MG63 (cell line): ENCODE measurements around the gene KCNH1. TPM values are rescaled to one million over a fixed set of nuclear protein-coding genes. Genes with fewer than 3 reads are reported as not detected.
"Not testable (repeated sequence)": the region's sequence is repeated elsewhere in the genome, so short reads cannot be mapped to it uniquely, and the experiment has no call there.

Experiments used
- DNase-seq: peaks from one replicate; pipeline ENCODE4 v3.0.0-alpha.2; 2020
- H3K27me3 ChIP-seq: fragments of 250-450 bp; sonication (Bioruptor Pico); 2 replicates; pipeline ENCODE4 v1.5.1; 2020; ENCODE audit warnings: mild to moderate bottlenecking, moderate library complexity
- H3K36me3 ChIP-seq: fragments of 250-450 bp; sonication (Bioruptor Pico); 2 replicates; pipeline ENCODE4 v1.5.1; 2020; ENCODE audit warnings: mild to moderate bottlenecking, moderate library complexity
- H3K4me3 ChIP-seq: fragments of 250-450 bp; sonication (Bioruptor Pico); 2 replicates; pipeline ENCODE4 v1.5.1; 2020; ENCODE audit warnings: mild to moderate bottlenecking, moderate library complexity
- H3K9me3 ChIP-seq: fragments of 250-450 bp; sonication (Bioruptor Pico); 2 replicates; pipeline ENCODE4 v1.5.1; 2020; ENCODE audit warnings: mild to moderate bottlenecking, moderate library complexity
- total RNA-seq: library from RNA; depleted of rRNA; stranded (reverse); fragments of >200 nt; shearing (Covaris generic); gene quantifications from 2 replicates; pipeline ENCODE4 v1.2.3, GENCODE V29; 2014; ENCODE audit warnings: low replicate concordance

Gene KCNH1
- total RNA-seq, 1 experiment from 2014 or later, result not detected

GRCh38 chr1:210978974-210979354, 155.0 kb downstream of the KCNH1 start:
- no peaks in the 10 kb centered on the region; the same call in 1 of the 2 replicates for H3K9me3 ChIP-seq
- no peak for DNase-seq

DNA sequence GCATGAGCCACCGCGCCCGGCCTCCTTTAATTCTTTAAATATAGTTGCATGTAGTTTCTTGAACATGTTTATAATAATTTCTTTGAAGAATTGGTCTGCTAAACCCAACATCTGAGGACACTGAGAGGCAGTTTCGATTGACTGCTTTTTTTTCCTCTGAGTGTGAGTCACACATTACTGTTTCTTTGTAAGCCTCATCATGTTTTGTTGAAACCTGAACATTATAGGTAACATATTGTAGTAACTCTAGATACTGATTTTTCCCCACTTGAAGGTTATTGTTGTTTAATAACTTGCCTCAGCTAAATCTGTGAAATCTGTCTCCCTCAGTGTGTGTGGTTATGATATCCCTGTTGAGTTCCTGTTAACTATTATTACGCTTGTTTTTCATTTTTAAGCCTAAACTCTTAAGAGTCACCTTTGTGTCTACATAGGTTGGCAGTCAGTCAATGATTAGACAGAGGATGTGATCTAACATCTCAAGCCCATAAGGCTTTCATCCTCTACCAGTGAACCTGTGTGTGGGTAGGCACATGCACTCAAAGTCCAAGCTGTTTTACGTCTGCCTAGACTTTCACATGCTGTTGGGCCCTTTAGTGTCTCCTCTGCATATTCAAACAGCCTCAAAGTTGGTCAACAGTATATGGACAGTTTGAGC, 155.5 kb downstream of the KCNH1 start:
- H3K9me3 ChIP-seq, result no peaks in the 10 kb centered on the region; the same call in 1 of the 2 replicates
- H3K36me3 ChIP-seq, result no peaks in the 10 kb centered on the region
- H3K4me3 ChIP-seq, result no peak overlapping the region
- DNase-seq, result no peak
- no peaks in the 10 kb centered on the region; the same call in 1 of the 2 replicates for H3K27me3 ChIP-seq

More at GRCh38 chr1:210978974-210979354, 155.0 kb downstream of the KCNH1 start:
- Histone ChIP-seq H3K36me3 (no peaks in the 10 kb centered on the region), H3K4me3 (no peak overlapping the region), H3K27me3 (no peaks in the 10 kb centered on the region; the same call in 1 of the 2 replicates)

DNA sequence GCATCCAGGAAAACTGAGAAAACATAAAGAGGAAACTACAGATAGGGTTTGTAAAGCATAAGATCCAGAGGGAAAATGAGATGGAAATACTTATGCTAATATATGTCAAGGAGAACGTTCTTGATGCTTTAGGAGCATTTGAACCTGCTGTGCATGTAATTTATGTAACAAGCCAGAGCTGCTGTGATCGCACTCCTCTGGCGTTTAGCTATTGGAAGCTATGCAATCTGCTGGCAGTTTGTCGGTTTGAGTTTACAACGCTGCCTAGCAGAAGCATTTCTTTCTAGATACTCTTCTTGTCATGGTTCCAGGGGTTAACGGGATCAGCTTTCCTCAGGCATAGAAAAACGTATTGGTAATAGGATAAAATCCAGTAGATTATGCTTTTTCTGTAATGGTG, 182.7 kb downstream of the KCNH1 start:
- no peak overlapping the region for H3K4me3 ChIP-seq
- no peak for DNase-seq

GRCh38 chr1:210949940-210950546, 183.9 kb downstream of the KCNH1 start:
- not testable (repeated sequence) for H3K36me3 ChIP-seq, H3K27me3 ChIP-seq, H3K4me3 ChIP-seq, H3K9me3 ChIP-seq
- DNase-seq, result peak; percentile 33

More for the DNA sequence above, 182.7 kb downstream of the KCNH1 start:
- Histone ChIP-seq H3K36me3 (no peaks in the 10 kb centered on the region), H3K27me3 (no peaks in the 10 kb centered on the region), H3K9me3 (no peaks in the 10 kb centered on the region)

GRCh38 chr1:210949489-210949888, 184.5 kb downstream of the KCNH1 start:
- H3K27me3 ChIP-seq, result no peaks in the 10 kb centered on the region

GRCh38 chr1:210949039-210949438, 184.9 kb downstream of the KCNH1 start:
- DNase-seq, result no peak
- no peaks in the 10 kb centered on the region for H3K36me3 ChIP-seq

More at GRCh38 chr1:210949489-210949888, 184.5 kb downstream of the KCNH1 start:
- Histone ChIP-seq H3K4me3 (no peak overlapping the region), H3K36me3 (no peaks in the 10 kb centered on the region), H3K9me3 (no peaks in the 10 kb centered on the region)
- DNase-seq, result no peak

DNA sequence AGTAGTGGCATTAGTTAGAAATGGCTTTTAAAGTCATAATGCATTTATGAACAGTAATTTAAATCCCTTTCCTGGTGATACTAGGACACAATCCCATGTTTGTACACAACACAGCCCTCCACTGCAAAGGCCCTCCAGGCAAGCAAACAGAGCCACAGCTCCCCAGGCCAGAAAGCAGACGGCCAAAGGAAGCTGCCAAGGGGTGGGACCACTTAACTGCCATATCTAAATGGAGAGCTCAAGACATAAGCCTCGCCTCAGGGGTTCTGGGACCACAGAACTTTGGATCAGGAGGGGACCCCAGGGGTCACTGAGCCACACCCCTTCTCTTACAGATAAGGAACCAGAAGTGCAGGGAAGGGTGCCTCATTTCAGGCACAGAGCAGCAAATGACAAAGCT, 189.7 kb downstream of the KCNH1 start:
- Histone ChIP-seq H3K36me3 (no peaks in the 10 kb centered on the region), H3K9me3 (no peaks in the 10 kb centered on the region), H3K4me3 (no peak overlapping the region), H3K27me3 (no peaks in the 10 kb centered on the region)
- no peak for DNase-seq

More at GRCh38 chr1:210949039-210949438, 184.9 kb downstream of the KCNH1 start:
- Histone ChIP-seq H3K27me3 (no peaks in the 10 kb centered on the region), H3K4me3 (no peak overlapping the region), H3K9me3 (no peaks in the 10 kb centered on the region)

DNA sequence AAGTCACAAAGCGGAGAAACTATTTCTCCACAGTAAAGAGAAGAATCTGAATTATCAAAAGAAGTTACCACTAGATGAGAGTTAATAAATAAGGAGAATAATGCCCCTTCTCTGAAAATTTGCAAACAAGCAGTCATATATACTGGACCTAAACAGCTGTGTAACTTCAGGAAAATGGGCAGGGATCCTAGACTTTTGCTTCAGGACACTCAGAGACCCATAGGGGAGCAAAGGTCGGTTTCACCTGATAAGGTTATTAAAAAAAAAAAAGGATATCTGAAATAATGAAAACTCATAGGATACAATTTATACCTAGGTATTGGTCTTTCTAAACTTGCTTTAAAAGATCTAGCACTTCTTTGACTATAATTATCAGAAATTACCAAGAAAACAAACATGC, 191.4 kb downstream of the KCNH1 start:
- Histone ChIP-seq H3K36me3 (no peaks in the 10 kb centered on the region), H3K27me3 (no peaks in the 10 kb centered on the region), H3K4me3 (no peak overlapping the region), H3K9me3 (no peaks in the 10 kb centered on the region)
- no peak for DNase-seq

- H3K36me3 ChIP-seq, result no peaks in the 10 kb centered on the region
- H3K27me3 ChIP-seq, result no peaks in the 10 kb centered on the region
- DNase-seq, result no peak
- H3K4me3 ChIP-seq, result no peak overlapping the region
- H3K9me3 ChIP-seq, result no peaks in the 10 kb centered on the region
These were observed 193.8 kb downstream of the KCNH1 start for GRCh38 chr1:210940081-210940617.

DNA sequence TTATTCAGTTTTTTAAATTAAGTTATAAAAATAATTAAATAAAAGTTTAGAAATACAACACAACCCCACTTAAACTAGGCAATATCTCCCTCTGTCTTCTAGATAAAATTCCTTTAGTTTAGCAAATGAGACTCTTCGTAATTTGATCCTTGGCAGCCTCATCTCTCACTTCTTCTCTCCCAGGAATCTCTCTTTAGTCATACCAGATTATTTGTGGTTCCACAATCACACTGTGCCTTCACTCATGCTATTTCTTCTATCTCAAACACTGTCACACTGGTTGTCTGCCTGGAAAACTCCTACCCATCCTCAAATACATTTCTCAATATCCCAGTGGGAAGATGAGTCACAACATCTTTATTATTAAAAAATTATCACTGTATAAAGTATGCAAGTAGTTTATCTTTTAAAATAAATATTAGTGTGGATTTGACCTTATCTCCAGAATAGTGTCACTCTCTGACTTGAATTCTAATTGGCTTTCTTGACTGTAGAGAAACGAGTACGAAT, 195.5 kb downstream of the KCNH1 start:
- no peaks in the 10 kb centered on the region for H3K27me3 ChIP-seq
- DNase-seq, result no peak
- H3K36me3 ChIP-seq, result no peaks in the 10 kb centered on the region
- no peaks in the 10 kb centered on the region for H3K9me3 ChIP-seq
- no peak overlapping the region for H3K4me3 ChIP-seq

DNA sequence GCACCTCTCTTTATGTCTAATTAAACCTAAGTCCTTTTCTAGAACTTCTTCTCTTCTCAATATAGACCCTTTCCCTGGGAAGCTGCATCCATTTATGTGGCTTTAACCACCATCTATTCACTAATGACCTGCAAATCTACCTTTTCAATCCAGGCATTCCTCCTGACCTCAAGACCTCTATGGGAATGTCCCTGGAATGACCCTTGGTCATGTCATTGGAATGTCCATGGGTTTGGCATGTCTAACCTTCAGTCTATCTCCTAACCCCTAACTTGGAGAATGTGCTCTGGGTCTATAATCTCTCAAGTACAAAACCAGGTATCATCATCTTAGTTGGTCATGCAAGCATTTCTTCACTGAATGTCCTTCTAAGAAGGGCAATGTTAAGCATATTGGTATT, 196.1 kb downstream of the KCNH1 start:
- Histone ChIP-seq H3K27me3 (no peaks in the 10 kb centered on the region), H3K4me3 (no peak overlapping the region), H3K36me3 (no peaks in the 10 kb centered on the region), H3K9me3 (0 out of 2 replicates have a peak, but pooled peaks cover under 1% of the 10 kb centered on the region)
- no peak for DNase-seq

DNA sequence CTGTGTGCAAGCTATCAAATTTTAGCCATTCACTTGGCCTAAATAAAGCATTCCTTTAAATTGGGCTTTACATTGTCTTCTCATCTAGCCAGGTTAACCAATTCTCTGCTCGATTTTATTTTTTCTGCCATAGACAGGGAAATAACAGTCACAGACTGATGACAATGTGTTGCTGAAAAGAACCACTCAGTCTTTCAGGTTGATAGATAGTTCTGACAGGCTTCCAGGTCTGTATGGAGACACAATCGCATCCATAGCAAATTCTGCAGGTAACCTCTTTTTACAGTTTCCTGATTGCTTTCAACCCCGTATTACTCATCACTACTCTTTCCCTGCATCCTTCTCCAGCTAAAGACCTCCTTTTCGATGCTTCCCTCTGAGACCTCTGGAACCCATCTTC, 198.0 kb downstream of the KCNH1 start:
- no peak for DNase-seq
- H3K36me3 ChIP-seq, result no peaks in the 10 kb centered on the region
- peaks cover 4% of the 10 kb centered on the region; the same call in 1 of the 2 replicates for H3K9me3 ChIP-seq
- H3K4me3 ChIP-seq, result no peak overlapping the region
- no peaks in the 10 kb centered on the region for H3K27me3 ChIP-seq

DNA sequence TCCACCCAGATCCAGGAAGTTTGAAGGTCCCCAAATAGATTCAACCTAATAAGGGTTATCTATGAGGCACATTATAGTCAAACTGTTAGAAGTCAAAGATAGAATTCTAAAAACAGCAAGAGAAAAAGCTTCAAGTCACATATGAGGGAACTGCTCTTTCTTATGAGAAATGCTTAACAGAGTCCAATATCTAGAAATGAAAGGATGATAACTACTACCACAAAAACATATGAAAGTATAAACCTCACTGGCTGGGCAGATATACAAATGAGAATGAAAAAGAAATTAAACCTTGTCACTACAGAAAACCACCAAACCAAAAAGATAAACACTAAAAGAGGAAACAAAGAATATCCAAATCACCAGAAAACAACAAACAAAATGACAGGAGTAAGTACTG, 201.8 kb downstream of the KCNH1 start:
- Histone ChIP-seq H3K27me3 (no peaks in the 10 kb centered on the region), H3K4me3 (no peak overlapping the region), H3K36me3 (no peaks in the 10 kb centered on the region), H3K9me3 (peaks cover 4% of the 10 kb centered on the region; the same call in 1 of the 2 replicates)
- DNase-seq, result no peak

DNA sequence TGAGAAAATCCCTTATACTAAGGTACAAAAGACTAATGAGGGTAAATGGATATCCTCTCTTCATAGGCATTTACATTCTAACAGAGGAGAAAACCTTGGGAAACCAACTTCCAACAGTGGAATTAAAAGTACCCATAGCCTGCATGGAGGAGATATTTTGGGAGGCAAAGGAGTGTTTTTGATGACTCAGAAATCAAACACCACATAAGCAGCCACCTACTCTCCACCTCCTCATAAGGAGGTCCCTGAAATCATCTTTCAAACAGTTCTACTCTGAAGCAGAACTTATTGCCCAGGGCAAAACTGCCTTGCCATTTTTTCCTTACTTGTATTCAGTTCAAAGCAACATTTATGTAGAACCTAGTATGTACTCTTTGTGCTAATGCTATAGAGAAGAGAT, 211.3 kb downstream of the KCNH1 start:
- H3K4me3 ChIP-seq, result no peak overlapping the region
- DNase-seq, result no peak
- no peaks in the 10 kb centered on the region for H3K36me3 ChIP-seq
- no peaks in the 10 kb centered on the region for H3K9me3 ChIP-seq
- no peaks in the 10 kb centered on the region for H3K27me3 ChIP-seq

DNA sequence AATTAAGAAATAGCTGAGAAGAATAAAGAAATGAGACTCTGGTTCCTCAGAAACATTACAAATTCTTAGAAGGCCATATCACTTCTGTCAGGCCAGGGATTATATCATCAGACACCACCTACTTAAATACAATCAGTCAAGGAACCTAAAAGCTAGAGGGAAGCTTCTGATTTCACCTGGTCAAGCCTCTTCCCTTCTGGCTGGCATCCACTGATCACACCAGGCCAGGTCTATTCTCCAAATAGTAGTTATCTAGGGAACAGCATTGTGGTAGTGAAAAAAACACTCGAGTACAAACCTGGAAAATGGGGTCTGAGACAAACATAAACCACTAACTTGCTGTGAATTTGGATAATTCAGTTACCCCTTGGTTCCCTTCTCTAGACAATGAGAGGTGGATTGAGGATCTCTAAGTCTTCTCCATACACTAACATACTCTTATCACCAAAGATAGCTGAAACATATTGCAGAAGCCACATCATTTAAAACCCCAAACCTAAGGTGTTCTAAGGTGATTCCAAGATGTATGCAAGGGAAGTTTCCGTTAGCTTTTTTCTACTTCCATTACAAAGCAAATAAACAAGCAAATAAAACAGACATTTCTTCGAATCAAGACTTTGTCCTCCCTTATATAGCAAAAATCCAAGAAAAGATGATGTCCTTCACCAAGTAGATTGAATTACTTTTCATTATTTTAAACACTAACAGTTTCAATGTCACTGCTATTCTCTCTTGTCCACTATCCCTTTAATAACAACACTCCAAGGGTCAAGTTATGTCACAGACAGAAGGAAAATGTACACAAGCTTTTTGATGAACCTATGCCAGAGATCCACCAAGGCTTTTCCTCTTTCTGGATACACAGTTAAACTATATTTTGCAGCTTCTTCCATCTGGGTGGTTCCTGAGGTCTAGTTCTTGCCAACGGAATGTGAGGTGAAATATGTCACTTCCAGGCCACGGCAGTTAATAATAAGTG, 212.9 kb downstream of the KCNH1 start:
- Histone ChIP-seq H3K27me3 (no peaks in the 10 kb centered on the region), H3K36me3 (no peaks in the 10 kb centered on the region), H3K4me3 (no peak overlapping the region), H3K9me3 (no peaks in the 10 kb centered on the region)
- no peak for DNase-seq

- no peaks in the 10 kb centered on the region for H3K27me3 ChIP-seq
- DNase-seq, result no peak
- no peak overlapping the region for H3K4me3 ChIP-seq
- no peaks in the 10 kb centered on the region for H3K9me3 ChIP-seq
- no peaks in the 10 kb centered on the region for H3K36me3 ChIP-seq
These were observed 213.7 kb downstream of the KCNH1 start for GRCh38 chr1:210920258-210920657.

DNA sequence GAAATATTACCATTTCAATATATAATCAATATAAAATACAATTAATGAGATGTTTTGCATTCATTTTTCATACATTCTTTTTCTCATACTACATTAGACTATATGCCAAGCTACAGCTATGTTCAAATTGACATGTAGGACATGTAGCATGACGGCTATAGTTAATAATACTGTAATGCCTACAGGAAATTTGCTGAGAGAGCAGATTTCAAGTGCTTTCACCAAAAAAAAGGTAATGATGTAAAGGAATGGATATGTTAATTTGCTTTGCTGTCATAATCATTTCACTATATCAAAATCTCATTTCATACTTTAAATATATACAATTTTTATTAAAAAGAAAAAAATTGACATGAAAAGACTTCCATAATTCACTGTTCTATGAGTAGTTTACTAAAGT, 215.1 kb downstream of the KCNH1 start:
- Histone ChIP-seq H3K27me3 (no peaks in the 10 kb centered on the region), H3K9me3 (no peaks in the 10 kb centered on the region), H3K36me3 (no peaks in the 10 kb centered on the region), H3K4me3 (no peak overlapping the region)
- no peak for DNase-seq
